ENCODE results near the gene VCL.

VCL gene

DNA sequence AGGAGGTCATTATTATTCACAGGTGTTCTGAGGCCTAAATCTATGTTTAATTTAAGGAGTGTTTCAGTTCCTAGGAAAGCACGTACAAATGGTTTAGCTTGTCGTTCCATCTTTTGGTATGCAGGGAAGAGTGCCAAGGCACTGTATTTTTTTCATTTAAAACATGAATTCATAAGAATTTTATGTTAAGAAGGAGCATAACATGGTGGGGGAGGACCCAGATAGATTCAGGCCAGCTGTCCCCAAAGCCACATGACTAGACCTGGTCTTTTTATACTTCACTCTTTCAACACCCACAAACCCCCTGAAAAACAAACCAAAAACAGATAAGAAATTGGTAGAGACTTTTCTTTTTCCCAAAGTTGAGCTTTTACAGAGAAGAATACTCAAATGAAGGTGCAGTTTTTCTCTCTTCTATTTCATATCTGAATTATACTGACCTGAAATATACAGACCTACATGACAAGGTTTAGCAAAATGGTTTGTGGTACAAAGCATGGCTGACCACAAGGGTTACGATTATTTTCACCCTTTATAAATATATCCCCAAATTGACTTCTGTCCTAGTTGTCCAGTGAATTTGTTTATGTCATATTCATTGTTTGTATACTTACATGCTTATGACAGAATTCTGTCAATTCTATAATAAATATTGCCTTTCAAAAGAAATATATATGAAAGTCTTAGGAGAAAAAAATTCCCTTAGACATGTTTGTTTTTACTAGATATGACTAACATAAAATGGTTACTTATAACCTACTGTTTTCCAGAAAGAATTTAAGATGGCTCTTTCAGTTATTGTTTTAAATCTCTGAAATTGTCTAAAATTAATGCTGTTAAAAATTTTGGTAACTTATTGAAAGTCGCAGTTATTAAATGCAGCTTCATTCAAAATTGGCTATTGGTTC, 81.4 kb downstream of the VCL start:
- DNase-seq, result no peak

DNA sequence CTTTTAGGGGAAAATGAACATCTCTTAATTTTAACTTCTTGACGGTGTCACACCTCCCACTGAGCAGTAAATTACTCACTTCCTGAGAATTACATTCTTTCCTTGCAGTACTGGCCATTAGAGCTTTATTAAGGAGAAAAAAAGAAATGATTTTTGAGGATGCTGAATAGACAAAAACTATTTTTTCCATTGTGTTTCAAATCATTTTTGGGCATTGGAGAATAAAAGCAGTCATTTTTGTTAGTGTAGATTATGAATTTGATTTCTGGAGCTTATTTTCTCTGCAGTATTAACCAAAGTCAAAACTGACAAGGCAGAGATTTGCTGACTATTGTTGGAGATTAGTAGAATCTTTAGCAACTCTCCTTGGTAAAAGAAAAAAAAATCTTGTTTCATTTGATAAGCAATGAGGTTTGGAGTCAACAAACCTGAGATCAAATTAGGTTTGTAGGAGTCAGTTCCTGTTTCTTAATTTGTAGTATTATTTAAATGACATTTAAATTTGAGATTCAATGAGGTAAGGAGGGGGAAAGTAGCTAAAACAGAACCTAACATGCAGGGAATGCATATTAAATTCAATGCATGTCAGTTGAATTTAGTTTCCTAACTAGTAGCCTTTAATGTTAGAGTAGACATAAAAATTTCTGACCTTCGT, 82.1 kb downstream of the VCL start:
- DNase-seq, result no peak

- DNase-seq, result peak; percentile 26 to 30
Observed at GRCh38 chr10:74081192-74081803, 83.4 kb downstream of the VCL start.

DNA sequence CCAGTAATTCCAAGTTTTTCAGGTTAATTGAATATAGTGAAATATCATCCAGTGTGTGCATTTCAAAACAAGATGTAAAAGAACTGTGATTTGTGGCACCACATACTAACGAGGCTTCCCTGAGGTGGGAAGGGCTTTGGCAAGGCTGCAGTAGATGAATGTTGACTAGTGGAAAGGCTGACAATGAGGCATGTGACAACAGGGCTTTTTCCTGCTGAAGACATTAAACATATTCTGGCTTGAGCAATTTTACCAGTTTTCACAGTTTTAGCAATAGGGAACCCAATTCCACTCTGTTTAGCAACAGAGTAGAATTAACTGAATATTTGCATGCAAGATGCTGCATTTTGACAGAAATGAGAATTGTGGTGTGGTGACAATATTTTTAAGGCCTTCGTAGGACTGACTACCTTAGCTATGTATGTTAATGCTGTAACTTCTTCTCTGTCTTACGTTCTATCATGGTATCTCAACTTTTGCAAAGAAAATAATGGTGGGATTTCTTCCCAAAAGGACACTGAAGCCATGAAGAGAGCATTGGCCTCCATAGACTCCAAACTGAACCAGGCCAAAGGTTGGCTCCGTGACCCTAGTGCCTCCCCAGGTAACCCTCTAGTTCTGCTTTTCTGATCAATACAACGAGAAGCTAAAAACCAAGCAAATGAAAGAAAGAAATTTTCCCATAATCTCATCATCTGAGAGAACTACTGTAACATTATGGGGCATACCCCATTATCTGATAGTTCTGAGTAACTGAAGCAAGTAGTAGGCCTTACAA, 84.2 kb downstream of the VCL start:
- no peak for DNase-seq

- DNase-seq, result no peak
Observed at GRCh38 chr10:74083304-74083703, 85.4 kb downstream of the VCL start.

DNA sequence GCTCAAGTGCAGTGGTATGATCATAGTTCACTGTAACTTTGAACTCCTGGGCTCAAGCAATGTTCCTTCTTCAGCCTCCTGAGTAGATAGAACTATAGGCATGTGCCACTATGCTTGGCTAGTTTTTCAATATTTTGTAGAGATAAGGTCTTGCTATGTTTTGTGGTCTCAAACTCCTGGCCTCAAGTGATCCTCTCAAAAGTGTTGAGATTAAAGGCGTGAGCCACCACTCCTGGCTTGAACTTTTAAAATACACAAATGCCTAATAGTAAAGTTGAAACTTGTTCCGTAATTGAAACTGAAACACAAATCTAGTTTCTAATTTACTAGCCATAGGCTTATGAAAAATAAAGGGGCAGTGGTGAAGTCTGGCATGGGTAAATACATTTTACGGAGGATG, 87.0 kb downstream of the VCL start:
- no peak for DNase-seq

DNA sequence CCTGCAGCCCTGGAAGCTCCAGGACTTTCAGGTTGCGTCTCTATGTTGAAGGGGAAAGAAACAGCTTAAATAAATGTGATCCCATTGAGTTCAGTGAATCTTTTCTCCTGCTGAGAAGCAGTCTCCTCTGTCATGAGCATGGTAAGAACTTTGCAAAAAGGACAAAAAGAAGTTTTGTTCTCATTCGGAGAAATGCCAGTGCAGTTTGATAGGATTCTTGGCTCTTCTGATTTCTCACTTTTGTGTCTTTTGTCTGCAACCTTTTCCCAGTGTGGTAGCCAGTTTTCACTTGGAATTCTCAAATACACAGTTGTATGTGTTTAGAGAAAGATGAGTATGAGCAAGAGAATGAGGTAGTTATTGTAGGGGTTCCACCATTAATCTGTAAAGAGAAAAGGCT, 88.4 kb downstream of the VCL start:
- DNase-seq, result no peak

DNA sequence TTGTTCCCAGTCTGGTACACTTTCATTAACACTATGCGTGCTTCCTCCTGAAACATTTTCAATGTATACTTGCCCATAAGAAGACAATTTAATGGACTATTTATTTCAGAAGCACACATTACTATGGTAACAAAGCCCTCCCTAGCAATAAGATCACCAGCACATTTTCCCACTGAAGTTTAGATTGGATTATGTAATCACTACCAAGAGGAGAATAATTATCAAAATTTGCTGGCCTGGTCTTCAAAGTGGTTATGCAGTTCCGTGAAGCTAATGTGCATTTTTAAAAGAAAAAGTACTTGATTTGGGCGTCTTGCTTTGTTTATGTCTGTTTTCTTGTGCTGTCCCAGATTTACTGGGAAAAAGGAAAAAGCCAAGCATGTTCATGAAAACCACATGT, 90.8 kb downstream of the VCL start:
- no peak for DNase-seq

DNA sequence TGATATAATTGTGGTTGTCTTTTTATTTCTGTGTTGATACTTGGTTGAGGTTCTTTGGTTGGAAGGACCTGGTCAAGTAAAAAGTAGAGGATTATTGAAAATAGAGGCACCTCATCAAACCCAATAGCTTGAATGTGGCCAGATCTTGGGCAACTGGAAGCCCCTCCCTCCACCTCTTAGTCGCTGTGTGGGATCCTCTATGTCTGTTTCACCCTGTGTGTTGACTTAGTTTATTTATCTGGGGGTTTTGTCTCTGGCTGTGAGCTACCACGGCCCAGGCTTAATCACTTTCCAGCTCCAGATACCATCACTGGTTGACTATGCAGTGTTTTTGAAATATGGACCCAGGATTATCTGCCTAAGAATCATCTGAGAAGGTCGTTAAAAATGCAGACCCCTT, 94.5 kb downstream of the VCL start:
- DNase-seq, result no peak

- DNase-seq, result no peak
Observed at GRCh38 chr10:74093530-74094164, 95.7 kb downstream of the VCL start.

DNA sequence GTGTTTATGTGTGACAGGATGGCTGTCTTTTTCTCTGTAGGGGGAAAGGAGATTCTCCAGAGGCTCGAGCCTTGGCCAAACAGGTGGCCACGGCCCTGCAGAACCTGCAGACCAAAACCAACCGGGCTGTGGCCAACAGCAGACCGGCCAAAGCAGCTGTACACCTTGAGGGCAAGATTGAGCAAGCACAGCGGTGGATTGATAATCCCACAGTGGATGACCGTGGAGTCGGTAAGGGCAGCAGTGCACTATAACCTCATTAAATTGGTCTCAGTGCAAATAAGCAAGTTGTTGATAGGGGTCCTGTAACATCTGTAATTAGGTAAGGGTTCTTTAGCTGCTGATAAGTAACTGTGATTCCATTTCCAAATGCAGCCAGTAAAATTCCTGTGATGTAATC, 96.3 kb downstream of the VCL start:
- DNase-seq, result no peak

DNA sequence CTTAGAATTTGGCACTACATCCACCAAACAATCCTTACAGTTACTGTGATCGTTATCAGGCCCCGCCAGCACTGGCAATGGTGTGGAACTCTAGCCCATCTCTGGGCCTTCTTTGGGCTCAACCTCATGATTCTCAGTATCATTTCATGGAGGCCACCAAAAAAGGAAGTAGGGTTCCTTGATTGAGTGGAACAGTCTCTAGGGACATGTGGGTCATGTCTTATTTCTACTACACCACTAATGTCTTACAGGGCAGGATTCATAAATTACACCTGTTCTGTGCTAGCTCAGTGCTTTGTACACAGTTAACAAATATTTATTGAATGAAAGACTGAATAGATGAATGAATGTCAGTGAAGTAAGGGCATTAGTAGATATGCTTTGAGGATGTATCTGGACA, 98.9 kb downstream of the VCL start:
- DNase-seq, result no peak

GRCh38 chr10:74097776-74098175, 99.9 kb downstream of the VCL start:
- no peak for DNase-seq

DNA sequence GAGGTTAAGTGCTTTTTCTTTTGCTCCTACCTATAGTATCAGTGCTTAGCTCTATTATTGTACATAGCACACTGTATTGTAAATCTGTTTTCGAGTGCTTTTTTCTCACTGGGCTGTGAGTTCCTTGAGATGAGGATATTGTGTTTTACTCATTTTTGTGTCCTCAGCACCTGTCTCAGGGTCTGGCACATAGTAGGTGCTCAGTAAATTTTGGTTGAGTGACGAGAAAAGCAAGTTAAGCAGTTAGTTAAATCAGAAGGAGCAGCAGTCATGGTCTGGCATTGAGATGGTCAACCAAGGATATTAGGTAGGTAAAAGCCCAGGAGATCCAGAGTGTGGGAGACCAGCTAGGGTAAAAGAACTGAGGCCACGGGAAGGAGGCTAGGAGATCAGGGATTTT, 101.5 kb downstream of the VCL start:
- DNase-seq, result no peak

GRCh38 chr10:74099836-74100235, 101.9 kb downstream of the VCL start:
- DNase-seq, result no peak

GRCh38 chr10:74103560-74104258, 105.8 kb downstream of the VCL start:
- DNase-seq, result no peak

DNA sequence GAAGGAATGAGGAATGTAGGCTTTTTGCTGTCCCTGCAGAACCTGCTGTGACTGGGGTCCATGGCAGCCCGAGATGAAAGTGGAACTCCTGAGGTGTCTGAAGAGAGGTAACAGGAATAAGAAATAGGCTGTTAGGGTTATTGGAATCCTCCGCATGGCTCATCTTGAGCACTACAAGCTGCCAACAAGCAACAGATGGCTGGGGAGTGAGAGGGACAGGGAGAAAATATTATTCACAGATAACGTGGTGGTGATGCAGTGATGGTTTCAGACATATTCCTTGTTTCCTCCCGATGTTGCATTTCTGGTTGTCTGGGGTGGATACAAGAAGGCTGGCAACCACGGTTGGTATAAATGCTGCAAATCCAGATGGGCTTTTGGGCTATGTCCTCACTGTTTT, 106.6 kb downstream of the VCL start:
- no peak for DNase-seq

DNA sequence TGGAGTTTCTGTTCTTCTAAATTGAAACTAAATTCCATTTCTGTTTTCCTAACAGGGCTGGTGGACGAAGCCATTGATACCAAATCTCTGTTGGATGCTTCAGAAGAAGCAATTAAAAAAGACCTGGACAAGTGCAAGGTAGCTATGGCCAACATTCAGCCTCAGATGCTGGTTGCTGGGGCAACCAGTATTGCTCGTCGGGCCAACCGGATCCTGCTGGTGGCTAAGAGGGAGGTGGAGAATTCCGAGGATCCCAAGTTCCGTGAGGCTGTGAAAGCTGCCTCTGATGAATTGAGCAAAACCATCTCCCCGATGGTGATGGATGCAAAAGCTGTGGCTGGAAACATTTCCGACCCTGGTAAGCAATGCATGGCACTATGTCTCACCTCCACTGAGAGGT, 107.1 kb downstream of the VCL start:
- no peak for DNase-seq

DNA sequence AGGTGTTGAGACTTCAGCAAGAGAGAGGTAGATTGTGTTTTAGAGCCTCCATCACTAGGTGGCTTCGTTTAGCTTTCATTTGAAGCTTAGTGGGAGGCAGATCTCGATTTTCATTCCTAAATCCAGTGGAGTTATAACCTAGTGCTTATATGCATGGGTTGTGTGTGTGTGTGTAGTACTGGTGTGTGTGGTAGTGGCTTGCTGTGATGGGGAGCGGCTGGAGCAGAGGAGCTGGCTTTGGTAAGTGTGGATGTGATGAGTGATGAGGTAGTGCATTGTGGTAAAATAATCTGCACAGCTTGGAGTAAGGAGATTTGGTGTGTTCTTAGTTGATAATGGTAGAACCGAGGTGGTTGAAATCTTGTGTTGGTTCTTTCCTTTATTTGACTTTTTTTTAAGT, 109.5 kb downstream of the VCL start:
- no peak for DNase-seq

DNA sequence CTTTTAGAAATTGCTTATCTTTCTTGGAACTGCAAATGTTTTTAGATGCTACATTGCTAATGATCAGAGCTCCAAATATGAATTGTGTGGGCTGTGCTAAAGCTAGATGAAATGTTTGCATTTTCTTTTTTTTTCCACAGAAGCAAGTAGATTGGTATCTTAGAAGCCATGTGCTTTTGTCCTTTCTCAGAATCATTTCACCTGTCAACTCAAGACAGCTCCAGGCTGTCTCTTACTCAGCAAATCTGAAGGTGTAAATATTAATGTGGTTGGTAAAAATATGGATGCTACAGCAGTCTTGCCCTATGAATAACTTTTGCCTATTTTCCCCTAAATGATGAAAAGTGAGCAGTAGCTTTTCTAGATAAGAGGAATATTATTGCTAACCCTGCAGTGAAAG, 111.5 kb downstream of the VCL start:
- DNase-seq, result no peak

DNA sequence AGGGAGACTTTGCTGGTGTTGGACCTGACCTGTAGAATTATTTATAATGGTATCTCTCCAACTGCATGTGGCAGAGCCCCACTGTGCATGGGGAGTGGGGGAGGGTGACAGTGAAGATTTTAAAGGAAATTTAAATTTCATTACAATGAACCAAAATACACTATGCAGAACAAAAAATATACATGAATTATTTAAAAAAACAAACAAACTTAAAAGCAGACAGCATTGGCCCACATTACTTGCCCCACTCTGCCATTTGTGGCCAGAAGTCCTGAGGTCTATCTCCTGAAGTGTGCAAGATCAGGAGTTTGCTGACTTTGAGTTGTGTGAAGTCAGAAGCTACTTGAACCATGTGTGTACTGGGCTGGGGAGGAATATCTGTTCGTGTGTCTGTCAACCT, 112.2 kb downstream of the VCL start:
- no peak for DNase-seq

- no peak for DNase-seq
Observed at GRCh38 chr10:74111799-74112198, 113.9 kb downstream of the VCL start.

Data from stimulated activated CD4-positive, alpha-beta T cell treated with anti-CD3 and anti-CD28 coated beads, Interleukin-2, amount 100 ng/mL, for 48 hours (primary cell).